Measurements from ENCODE around the gene RHOA.
"Not testable (repeated sequence)": the region's sequence is repeated elsewhere in the genome, so short reads cannot be mapped to it uniquely, and the experiment has no call there.

The RHOA gene

GRCh38 chr3:49352890-49353421, 58.8 kb downstream of the RHOA start:
- no peak for DNase-seq (ENCODE audit: low read depth)
- no peak for TF ChIP-seq CTCF (IDR thresholded peaks at IDR 0.05; ENCODE audit: control insufficient read depth, extremely low read depth, insufficient read depth)

GRCh38 chr3:49352281-49352680, 59.5 kb downstream of the RHOA start:
- H3K4me3 ChIP-seq (ENCODE audit: low read depth, low read length) = no peak overlapping the region
- DNase-seq (ENCODE audit: low read depth) = no peak
- no peak for TF ChIP-seq CTCF (IDR thresholded peaks at IDR 0.05; ENCODE audit: control insufficient read depth, extremely low read depth, insufficient read depth)

More at GRCh38 chr3:49352890-49353421, 58.8 kb downstream of the RHOA start:
- H3K4me3 ChIP-seq (ENCODE audit: low read depth, low read length) = no peak overlapping the region

GRCh38 chr3:49351521-49352011, 60.2 kb downstream of the RHOA start:
- no peak overlapping the region for H3K4me3 ChIP-seq (ENCODE audit: low read depth, low read length)
- TF ChIP-seq CTCF (IDR thresholded peaks at IDR 0.05; ENCODE audit: control insufficient read depth, extremely low read depth, insufficient read depth) = no peak
- DNase-seq (ENCODE audit: low read depth) = no peak

- TF ChIP-seq CTCF (IDR thresholded peaks at IDR 0.05; ENCODE audit: control insufficient read depth, extremely low read depth, insufficient read depth) = no peak
- no peak overlapping the region for H3K4me3 ChIP-seq (ENCODE audit: low read depth, low read length)
- no peak for DNase-seq (ENCODE audit: low read depth)
These were observed 62.2 kb downstream of the RHOA start for GRCh38 chr3:49349348-49350114.

GRCh38 chr3:49348361-49348760, 63.4 kb downstream of the RHOA start:
- not testable (repeated sequence) for H3K4me3 ChIP-seq (ENCODE audit: low read depth, low read length); DNase-seq (ENCODE audit: low read depth)

GRCh38 chr3:49346797-49347251, 65.0 kb downstream of the RHOA start:
- no peak for DNase-seq (ENCODE audit: low read depth)
- TF ChIP-seq CTCF (IDR thresholded peaks at IDR 0.05; ENCODE audit: control insufficient read depth, extremely low read depth, insufficient read depth) = no peak

GRCh38 chr3:49343163-49343562, 68.6 kb downstream of the RHOA start:
- DNase-seq (ENCODE audit: low read depth) = no peak
- TF ChIP-seq CTCF (IDR thresholded peaks at IDR 0.05; ENCODE audit: control insufficient read depth, extremely low read depth, insufficient read depth) = no peak
- H3K4me3 ChIP-seq (ENCODE audit: low read depth, low read length) = no peak overlapping the region

More at GRCh38 chr3:49346797-49347251, 65.0 kb downstream of the RHOA start:
- no peak overlapping the region for H3K4me3 ChIP-seq (ENCODE audit: low read depth, low read length)

All from LNCaP clone FGC (cell line).